Activated CD4-positive, alpha-beta T cell treated with anti-CD3 and anti-CD28 coated beads, Interleukin-2, amount 50 U/mL, for 4 hours (primary cell): Measurements from ENCODE around the gene RASD1.
"Not testable (repeated sequence)": the region's sequence is repeated elsewhere in the genome, so short reads cannot be mapped to it uniquely, and the experiment has no call there.

ENCODE experiments used
- DNase-seq, 2 experiments: peaks; one replicate each; pipeline ENCODE4 v3.0.0-alpha.2; 2020

Gene RASD1

GRCh38 chr17:17495536-17496188 lies 533 bp downstream of the RASD1 start:
- DNase-seq: peak in 1 of 2 experiments; percentile 19

GRCh38 chr17:17494870-17495535 lies 1.2 kb downstream of the RASD1 start:
- no peak for DNase-seq

GRCh38 chr17:17494499-17494869 lies 1.7 kb downstream of the RASD1 start:
- no peak for DNase-seq

GRCh38 chr17:17493986-17494466 lies 2.2 kb downstream of the RASD1 start:
- no peak for DNase-seq

- DNase-seq: no peak
Observed at GRCh38 chr17:17493249-17493985, 2.8 kb downstream of the RASD1 start.

- DNase-seq: no peak
Observed at GRCh38 chr17:17492571-17492970, 3.6 kb downstream of the RASD1 start.

GRCh38 chr17:17492085-17492484 lies 4.1 kb downstream of the RASD1 start:
- DNase-seq: no peak

GRCh38 chr17:17491546-17491988 lies 4.6 kb downstream of the RASD1 start:
- no peak for DNase-seq

GRCh38 chr17:17491031-17491471 lies 5.1 kb downstream of the RASD1 start:
- DNase-seq: no peak

- no peak for DNase-seq
Observed at GRCh38 chr17:17487998-17488397, 8.2 kb downstream of the RASD1 start.

- not testable (repeated sequence) for DNase-seq
Observed at GRCh38 chr17:17486416-17486815, 9.8 kb downstream of the RASD1 start.

- DNase-seq: no peak
Observed at GRCh38 chr17:17485420-17485819, 10.8 kb downstream of the RASD1 start.

- no peak for DNase-seq
Observed at GRCh38 chr17:17484451-17484899, 11.7 kb downstream of the RASD1 start.

GRCh38 chr17:17481860-17482259 lies 14.3 kb downstream of the RASD1 start:
- DNase-seq: no peak

GRCh38 chr17:17480593-17481148 lies 15.5 kb downstream of the RASD1 start:
- no peak for DNase-seq

GRCh38 chr17:17479209-17479608 lies 17.0 kb downstream of the RASD1 start:
- no peak for DNase-seq

GRCh38 chr17:17476865-17477467 lies 19.2 kb downstream of the RASD1 start, which contains the start of gene MED9:
Gene MED9, plus strand, starts transcription at chr17:17477000. Its CDS starts 42 bp downstream, at chr17:17477042.
- peak; percentile 96 for DNase-seq

GRCh38 chr17:17474341-17474740 lies 21.9 kb downstream of the RASD1 start:
- no peak for DNase-seq

GRCh38 chr17:17472333-17472920 lies 23.8 kb downstream of the RASD1 start:
- no peak for DNase-seq

GRCh38 chr17:17469996-17470395 lies 26.2 kb downstream of the RASD1 start:
- DNase-seq: no peak

GRCh38 chr17:17469358-17469757 lies 26.8 kb downstream of the RASD1 start:
- no peak for DNase-seq
